Kidney (tissue), 14 donors: ENCODE data around the gene SH3PXD2A. TPM values are rescaled to one million over a fixed set of nuclear protein-coding genes. Genes with fewer than 3 reads are reported as not detected.

Experiments
- DNase-seq, 5 donors: peaks; one replicate each; pipeline ENCODE4 v3.0.0-alpha.2; 2013 to 2020
- FAIRE-seq: peaks from 2 replicates; lab custom pipeline; 2012; peaks lifted over from hg19 to GRCh38; lab: Jason Lieb, UNC
- H3K27ac ChIP-seq, 2 donors: one replicate each; pipeline ENCODE4 v1.7.0; 2013; ENCODE audit warnings: low read depth in 2 of 2, low read length in 2 of 2, inconsistent platforms in 1 of 2
- H3K27me3 ChIP-seq: one replicate; pipeline ENCODE4 v1.7.1; 2013; ENCODE audit warnings: low read length, inconsistent platforms; ENCODE audit not compliant: control insufficient read depth, insufficient read depth
- H3K36me3 ChIP-seq, 3 donors: one replicate each; pipeline versions ENCODE4 v1.7.0 to v1.7.1; 2013; ENCODE audit warnings: low read length in 3 of 3, control low read depth in 1 of 3, inconsistent platforms in 1 of 3; ENCODE audit not compliant: insufficient read depth in 3 of 3, control insufficient read depth in 2 of 3
- H3K4me1 ChIP-seq, 3 donors: one replicate each; pipeline versions ENCODE4 v1.7.0 to v1.7.1; 2013; ENCODE audit warnings: low read length in 3 of 3, inconsistent platforms in 1 of 3, low read depth in 1 of 3; ENCODE audit not compliant: control insufficient read depth in 2 of 3, insufficient read depth in 2 of 3
- H3K4me3 ChIP-seq, 3 donors: one replicate each; pipeline versions ENCODE4 v1.7.0 to v1.8.1; 2013; ENCODE audit warnings: low read length in 3 of 3, control low read depth in 1 of 3, inconsistent platforms in 1 of 3
- H3K9ac ChIP-seq, 3 donors: one replicate each; pipeline versions ENCODE4 v1.7.0 to v1.7.1; 2013; ENCODE audit warnings: low read length in 3 of 3, control low read depth in 1 of 3, inconsistent platforms in 1 of 3
- H3K9me3 ChIP-seq, 3 donors: one replicate each; pipeline versions ENCODE4 v1.7.0 to v1.7.1; 2013; ENCODE audit warnings: low read length in 3 of 3, control low read depth in 1 of 3, inconsistent platforms in 1 of 3; ENCODE audit not compliant: control insufficient read depth in 2 of 3, insufficient read depth in 1 of 3
- CTCF ChIP-seq: IDR thresholded peaks from 3 replicates; pipeline ENCODE4 v1.5.1; 2012; ENCODE audit warnings: mild to moderate bottlenecking, moderate library complexity, borderline replicate concordance; ENCODE audit not compliant: insufficient read depth; ENCODE audit errors: extremely low read depth
- intact Hi-C: fragments of 100-400 bp; cut with DNase I; formaldehyde crosslinking; loops from one replicate; pipeline ENCODE4 v1.11.1; 2022
- polyA plus RNA-seq: library from polyadenylated mRNA; stranded (reverse); fragments of 350-450 nt; fragmentation: Illumina TruSeq; extraction: RNeasy Lipid Tissue Mini Kit (QIAGEN cat#74804); gene quantifications from one replicate; pipeline ENCODE4 v1.2.3, GENCODE V29; 2014; ENCODE audit warnings: low read depth, low replicate concordance; ENCODE audit not compliant: insufficient read depth
- total RNA-seq: library from RNA; stranded (reverse); fragmentation: NEBNext Ultra II Directional; extraction: Animal tissue kit (Norgen Biotek cat#: 25700); gene quantifications from one replicate; pipeline ENCODE4 v1.2.1, GENCODE V29; 2021
- donor health status: control.
- donor health status: control.
- donor health status: control.
- donor health status: control.
- donor health status: control.
- donor health status: DM: yes; HTN: yes; CAD: no.
- donor health status: Normal renal cell carcinoma (clear cell type).

The SH3PXD2A gene
- total and polyA plus RNA-seq, 2 donors from 2014 or later = 2.4 to 20.1 TPM

DNA sequence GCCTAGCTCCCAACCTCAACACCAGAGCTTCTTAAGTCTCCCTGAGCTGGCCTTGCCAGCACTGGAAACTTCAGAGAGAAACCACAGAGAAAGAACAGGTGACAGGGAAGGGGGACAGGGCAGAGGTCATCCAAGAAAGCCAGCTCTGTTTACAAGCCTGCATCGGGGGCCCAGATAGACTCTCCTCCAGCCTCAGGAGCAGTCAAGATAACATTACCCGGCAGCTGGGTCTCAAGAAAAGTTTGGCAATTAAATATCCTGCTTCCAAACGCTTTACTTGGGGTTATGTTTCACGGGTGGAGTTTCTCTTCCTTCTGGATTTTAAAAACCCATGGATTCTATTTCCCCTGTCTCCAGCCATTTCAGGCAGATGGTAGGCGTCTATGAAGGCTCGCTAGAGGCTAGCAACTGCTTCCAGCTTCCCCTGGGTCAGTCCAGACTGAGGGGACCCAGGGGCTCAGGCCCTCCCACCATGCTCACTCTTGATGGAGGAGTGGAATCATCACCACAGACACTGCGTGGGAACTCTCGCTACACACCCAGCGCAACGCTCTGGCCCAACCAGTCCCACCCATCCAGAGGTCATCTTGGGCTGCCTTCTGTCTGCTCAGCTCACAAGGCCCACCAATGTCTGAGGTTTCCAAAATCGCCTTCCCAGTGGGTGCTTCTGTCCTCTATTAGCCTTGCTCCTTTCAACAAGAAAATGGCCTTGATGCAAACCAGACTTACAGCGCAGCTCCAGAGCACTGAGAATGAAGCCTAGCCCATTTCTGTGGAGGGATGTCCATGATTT lies 48.8 kb downstream of the SH3PXD2A start:
- no peak overlapping the region for H3K4me3 ChIP-seq
- no peaks in the 10 kb centered on the region for H3K27me3 ChIP-seq
- H3K36me3 ChIP-seq = no peaks in the 10 kb centered on the region
- DNase-seq (peak in 3 of 5 donors; percentile 41 to 63 (median 48)), FAIRE-seq (no peak)
- no peak for TF ChIP-seq CTCF
- no peaks in the 10 kb centered on the region for H3K4me1 ChIP-seq
- no peak overlapping the region for H3K9ac ChIP-seq
- H3K27ac ChIP-seq = no peak overlapping the region
- intact Hi-C loops = no loop called here
- no peaks in the 10 kb centered on the region for H3K9me3 ChIP-seq

DNA sequence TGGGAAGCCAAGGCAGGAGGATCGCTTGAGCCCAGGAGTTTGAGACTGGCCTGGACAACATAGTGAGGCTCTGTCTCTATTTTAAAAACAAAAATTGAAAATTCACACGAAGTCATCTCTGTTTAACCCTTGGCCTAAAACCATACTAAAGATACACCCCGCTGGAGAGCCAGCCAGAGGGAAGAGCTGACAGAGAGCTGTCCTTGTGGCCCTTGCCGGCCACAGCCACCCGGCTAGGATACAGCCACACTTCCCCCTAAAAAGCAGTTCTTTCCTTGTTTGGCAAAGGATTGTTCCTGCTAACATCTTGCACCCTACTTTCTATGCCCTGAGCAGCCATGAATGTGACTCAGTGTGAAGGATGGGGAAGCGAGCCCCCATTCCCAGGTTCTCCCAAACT lies 49.6 kb downstream of the SH3PXD2A start:
- H3K27me3 ChIP-seq = no peaks in the 10 kb centered on the region
- H3K9me3 ChIP-seq = no peaks in the 10 kb centered on the region
- FAIRE-seq (no peak), DNase-seq (no peak)
- no peaks in the 10 kb centered on the region for H3K36me3 ChIP-seq
- no peaks in the 10 kb centered on the region for H3K4me1 ChIP-seq
- no peak overlapping the region for H3K9ac ChIP-seq
- intact Hi-C loops = no loop called here
- H3K27ac ChIP-seq = no peak overlapping the region
- no peak overlapping the region for H3K4me3 ChIP-seq
- no peak for TF ChIP-seq CTCF

- H3K4me1 ChIP-seq = no peaks in the 10 kb centered on the region
- H3K27ac ChIP-seq = no peak overlapping the region
- FAIRE-seq (no peak), DNase-seq (peak in 4 of 5 donors; percentile 75 to 82 (median 78))
- no peaks in the 10 kb centered on the region for H3K36me3 ChIP-seq
- H3K9ac ChIP-seq = no peak overlapping the region
- H3K27me3 ChIP-seq = no peaks in the 10 kb centered on the region
- no peak overlapping the region for H3K4me3 ChIP-seq
- H3K9me3 ChIP-seq = no peaks in the 10 kb centered on the region
- no peak for TF ChIP-seq CTCF
- intact Hi-C loops = no loop called here
These were observed 50.5 kb downstream of the SH3PXD2A start for GRCh38 chr10:103804871-103805270.
